GM12891 (cell line): ENCODE results near the gene BRAP.

ENCODE experiments used
- POLR2A ChIP-seq: IDR thresholded peaks from 2 replicates; pipeline ENCODE4 v1.6.1; 2011; ENCODE audit warnings: low read depth, low read length, control low read depth
- POLR2AphosphoS5 ChIP-seq: IDR thresholded peaks from 2 replicates; pipeline ENCODE4 v1.6.1; 2011; ENCODE audit warnings: low read depth, low read length, control low read depth
- SPI1 ChIP-seq: IDR thresholded peaks from 2 replicates; pipeline ENCODE4 v1.6.1; 2011; ENCODE audit warnings: low read depth, low read length, control low read depth
- TAF1 ChIP-seq: IDR thresholded peaks from 2 replicates; pipeline ENCODE4 v1.6.1; 2011; ENCODE audit warnings: low read depth, low read length, control low read depth

DNA sequence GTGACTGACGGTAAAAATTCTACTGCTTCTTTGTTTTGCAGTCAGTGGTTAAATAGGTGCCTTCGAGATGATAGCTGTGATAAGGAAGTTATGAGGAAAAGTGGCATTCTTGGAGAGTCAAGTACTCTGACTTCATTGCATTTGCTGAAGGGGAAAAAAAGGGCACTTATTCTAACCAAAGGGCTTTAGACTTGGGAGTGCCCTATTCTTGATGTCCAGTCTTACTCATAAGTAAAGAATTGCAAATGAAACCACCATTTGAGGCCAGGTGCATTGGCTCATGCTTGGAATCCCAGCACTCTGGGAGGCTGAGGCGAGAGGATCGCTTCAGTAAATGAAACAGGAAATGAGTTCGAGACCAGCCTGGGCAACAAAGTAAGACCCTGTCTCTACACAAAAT is 40.3 kb downstream of the BRAP start:
- TF ChIP-seq POLR2A, result no peak
- TF ChIP-seq TAF1, result no peak
- TF ChIP-seq POLR2AphosphoS5, result no peak
- no peak for TF ChIP-seq SPI1
